ENCODE measurements around the gene SLC9A9. TPM values are rescaled to one million over a fixed set of nuclear protein-coding genes. Genes with fewer than 3 reads are reported as not detected.

Gene SLC9A9
- total and polyA plus RNA-seq, 9 of the 15 experiments (the other 6 are each of a cell fraction or from before 2014, with no cell fraction given), result 0.03 to 0.13 TPM; not detected in 7

- ChIA-PET CTCF (ENCODE audit: low intra/inter-chr PET ratio) (no interaction called here), POLR2A (interaction anchor here (0.9 kb wide), 1 partner anchor 41 kb away, joined by 3 read pairs; no protein-coding TSS in a partner anchor)
- Histone ChIP-seq H3K9ac (ENCODE audit: insufficient read depth in 1 of 2, low read depth in 2 of 2, low read length in 2 of 2) (no peak overlapping the region), H4K20me1 (replicated peaks; ENCODE audit: control insufficient read depth, insufficient read depth, low read length) (no peaks in the 10 kb centered on the region), H3K9me1 (ENCODE audit: control insufficient read depth, insufficient read depth, low read length) (no peaks in the 10 kb centered on the region), H3K27me3 (ENCODE audit: control insufficient read depth in 2 of 2, insufficient read depth in 2 of 2, low read length in 2 of 2) (no peaks in the 10 kb centered on the region), H3K4me3 (no peak overlapping the region), H3K4me1 (replicated peaks in 1 of 2; ENCODE audit: control insufficient read depth in 2 of 2, insufficient read depth in 2 of 2, low read length in 2 of 2) (no peaks in the 10 kb centered on the region; a peak in 2 of 5 replicates), H3K27ac (ENCODE audit: extremely low read depth, low read depth, low read length) (no peak overlapping the region), H3K9me3 (replicated peaks; ENCODE audit: control insufficient read depth, insufficient read depth, low read depth, low read length) (no peaks in the 10 kb centered on the region), H3K79me2 (ENCODE audit: control insufficient read depth, insufficient read depth, low read length) (no peaks in the 10 kb centered on the region), H2AFZ (ENCODE audit: low read depth, low read length) (no peak overlapping the region), H3K4me2 (ENCODE audit: insufficient read depth, low read length) (no peak overlapping the region), H3K36me3 (ENCODE audit: control insufficient read depth, insufficient read depth, low read length) (no peaks in the 10 kb centered on the region)
- ATAC-seq (no peak), FAIRE-seq (no peak), DNase-seq (ENCODE audit: extremely low read depth in 1 of 4, low spot score in 3 of 4) (no peak)
- TF ChIP-seq RBM14 (IDR thresholded peaks at IDR 0.05; ENCODE audit: borderline replicate concordance, insufficient read depth, low read depth, low read length), result no peak
- TF ChIP-seq PTTG1 (tag; IDR thresholded peaks at IDR 0.05; ENCODE audit: low read depth), result no peak
- TF ChIP-seq SETDB1 (IDR thresholded peaks at IDR 0.05; ENCODE audit: low read length), result no peak
- WGBS (ENCODE audit: insufficient coverage, low coverage, missing lambda C conversion rate), result 0% methylated on average over 2 of the region's 2 CpGs
- intact Hi-C loops (cut with micrococcal nuclease), result no loop called here
- in situ Hi-C loops (cut with MboI), result no loop called here
- BruUV-seq (replicated peaks), result no TSS peak
Measured at GRCh38 chr3:143843587-143843986, 4.7 kb downstream of the SLC9A9 start.

- no peaks in the 10 kb centered on the region for H3K9me1 ChIP-seq (ENCODE audit: control insufficient read depth, insufficient read depth, low read length)
- no peaks in the 10 kb centered on the region for H3K27me3 ChIP-seq (ENCODE audit: control insufficient read depth in 2 of 2, insufficient read depth in 2 of 2, low read length in 2 of 2)
- no peak overlapping the region for H3K9ac ChIP-seq (ENCODE audit: insufficient read depth in 1 of 2, low read depth in 2 of 2, low read length in 2 of 2)
- H3K79me2 ChIP-seq (ENCODE audit: control insufficient read depth, insufficient read depth, low read length), result no peaks in the 10 kb centered on the region
- in situ Hi-C loops (cut with MboI), result no loop called here
- BruUV-seq (replicated peaks), result no TSS peak
- no peaks in the 10 kb centered on the region for H3K4me1 ChIP-seq (replicated peaks in 1 of 2; ENCODE audit: control insufficient read depth in 2 of 2, insufficient read depth in 2 of 2, low read length in 2 of 2)
- H3K4me2 ChIP-seq (ENCODE audit: insufficient read depth, low read length), result no peak overlapping the region
- no peak overlapping the region for H2AFZ ChIP-seq (ENCODE audit: low read depth, low read length)
- ChIA-PET CTCF (ENCODE audit: low intra/inter-chr PET ratio) (no interaction called here), POLR2A (no interaction called here)
- DNase-seq (ENCODE audit: extremely low read depth in 1 of 4, low spot score in 3 of 4), result no peak
- no peak for ATAC-seq
- intact Hi-C loops (cut with micrococcal nuclease), result no loop called here
- H3K9me3 ChIP-seq (replicated peaks; ENCODE audit: control insufficient read depth, insufficient read depth, low read depth, low read length), result no peaks in the 10 kb centered on the region
- WGBS (ENCODE audit: insufficient coverage, low coverage, missing lambda C conversion rate), result 0% methylated on average over 4 of the region's 4 CpGs
- no peak overlapping the region for H3K4me3 ChIP-seq
- H4K20me1 ChIP-seq (replicated peaks; ENCODE audit: control insufficient read depth, insufficient read depth, low read length), result no peaks in the 10 kb centered on the region
- no peaks in the 10 kb centered on the region for H3K36me3 ChIP-seq (ENCODE audit: control insufficient read depth, insufficient read depth, low read length)
- no peak for FAIRE-seq
- H3K27ac ChIP-seq (ENCODE audit: extremely low read depth, low read depth, low read length), result no peak overlapping the region
- no peak for TF ChIP-seq ZNF507 (tag; conservative IDR thresholded peaks at IDR 0.05)
- no peak for TF ChIP-seq ZNF3 (CRISPR knock-in tag; IDR thresholded peaks at IDR 0.05)
- TF ChIP-seq MTF1 (CRISPR knock-in tag; IDR thresholded peaks at IDR 0.05; ENCODE audit: borderline replicate concordance), result no peak
- no peak for TF ChIP-seq E4F1 (CRISPR knock-in tag; IDR thresholded peaks at IDR 0.05; ENCODE audit: borderline replicate concordance)
- no peak for TF ChIP-seq SMAD1 (IDR thresholded peaks at IDR 0.05; ENCODE audit: low read depth, low read length, partially characterized antibody)
- TF ChIP-seq KLF16 (IDR thresholded peaks at IDR 0.05), result no peak
- TF ChIP-seq CHD4 (IDR thresholded peaks at IDR 0.05; ENCODE audit: insufficient read depth, insufficient replicate concordance, low read depth, low read length, poor library complexity, severe bottlenecking), result no peak
- no peak for TF ChIP-seq ZNF436 (CRISPR knock-in tag; IDR thresholded peaks at IDR 0.05)
- TF ChIP-seq SRF (CRISPR knock-in tag; IDR thresholded peaks at IDR 0.05), result no peak
Measured at GRCh38 chr3:143840636-143841035, 7.6 kb downstream of the SLC9A9 start.
